Central memory CD4-positive, alpha-beta T cell (primary cell): ENCODE results near the gene DDX5.
A peak's percentile ranks its signal among the peaks of the same experiment; 100 is the strongest.
"Not testable (repeated sequence)": the region's sequence is repeated elsewhere in the genome, so short reads cannot be mapped to it uniquely, and the experiment has no call there.

Source experiments
- DNase-seq: peaks from one replicate; pipeline ENCODE4 v3.0.0; 2022

DDX5 gene

GRCh38 chr17:64491994-64492393 is 14.1 kb downstream of the DDX5 start:
- DNase-seq: no peak

GRCh38 chr17:64491034-64491860 is 14.8 kb downstream of the DDX5 start:
- DNase-seq: peak; percentile 32

GRCh38 chr17:64488301-64488700 is 17.8 kb downstream of the DDX5 start:
- DNase-seq: no peak

DNA sequence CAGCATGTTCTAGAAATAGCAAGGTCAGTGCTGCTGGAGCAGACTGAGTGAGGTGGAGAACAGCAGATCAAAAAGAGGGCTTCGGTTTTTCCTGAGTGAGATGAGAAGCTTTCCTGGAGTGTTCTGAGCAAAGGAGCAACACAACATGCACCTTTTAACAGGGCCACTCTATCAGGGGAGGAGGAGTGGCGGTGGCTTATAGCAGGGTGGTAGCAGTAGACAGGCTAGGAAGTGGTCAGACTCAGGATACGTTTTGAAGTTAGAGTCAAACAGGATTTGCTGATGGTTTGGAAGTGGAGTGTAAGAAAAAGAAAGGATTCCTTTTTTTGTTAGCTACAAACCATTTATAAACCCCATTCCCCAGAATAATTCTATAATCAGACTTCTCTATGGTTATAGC is 21.7 kb downstream of the DDX5 start:
- no peak for DNase-seq

DNA sequence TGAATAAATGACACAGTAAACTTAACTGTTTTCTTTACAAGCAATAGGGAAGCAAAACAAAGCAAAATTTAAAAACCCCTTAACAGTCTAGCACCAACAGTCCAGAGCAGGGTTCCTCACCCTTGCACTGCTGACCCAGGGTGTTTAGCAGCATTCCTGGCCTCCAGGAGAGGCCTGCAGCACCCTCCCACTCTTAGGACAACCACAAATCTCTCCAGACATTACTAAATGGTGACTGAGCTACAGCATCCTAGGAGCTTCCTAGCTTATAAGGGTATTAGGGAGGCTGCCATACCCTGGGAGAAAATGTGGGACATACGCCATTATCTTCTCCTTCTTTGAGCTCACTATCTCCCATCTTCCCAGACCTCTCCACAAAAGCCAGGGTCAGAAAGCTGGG is 25.1 kb downstream of the DDX5 start:
- no peak for DNase-seq

DNA sequence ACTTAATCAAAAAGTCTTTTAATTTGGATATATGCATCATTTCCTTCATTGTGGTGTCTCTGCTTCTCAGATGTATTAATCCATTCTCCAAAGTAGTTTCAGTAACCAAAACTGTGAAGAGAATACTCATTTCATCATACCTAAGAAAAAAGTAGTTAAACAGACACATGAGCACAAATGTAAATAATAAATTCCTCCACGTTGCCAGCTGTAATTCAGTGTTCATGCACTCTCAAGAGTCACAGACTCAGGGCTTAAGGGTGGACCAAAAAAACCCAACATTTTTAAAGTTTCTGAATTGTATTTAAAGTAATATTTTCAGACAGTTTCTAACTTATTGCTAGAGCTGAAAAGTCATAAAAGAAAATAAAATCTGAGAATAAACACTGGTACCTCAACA is 28.2 kb downstream of the DDX5 start:
- no peak for DNase-seq

- no peak for DNase-seq
Measured at GRCh38 chr17:64472564-64472963, 33.5 kb downstream of the DDX5 start.

GRCh38 chr17:64471440-64471839 is 34.6 kb downstream of the DDX5 start:
- DNase-seq: no peak

DNA sequence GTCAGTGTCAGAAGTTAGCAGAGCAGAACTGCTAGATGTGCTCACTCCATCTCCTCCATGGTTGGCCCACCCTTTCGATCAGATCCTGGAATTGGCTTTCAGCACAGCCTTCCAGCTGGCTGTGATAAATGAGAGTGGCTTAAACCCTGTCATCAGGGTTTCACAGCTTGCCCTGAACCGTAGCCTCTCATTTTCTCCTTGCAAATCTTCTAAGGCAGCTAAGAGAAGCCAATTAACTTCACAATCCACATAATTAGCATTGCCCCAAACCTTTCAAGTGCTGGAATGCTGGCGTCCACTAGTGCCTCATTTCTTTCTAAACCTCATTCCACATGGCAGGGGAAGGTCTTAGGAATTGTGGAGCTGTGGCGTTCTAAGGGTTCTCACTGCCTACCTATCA is 35.5 kb downstream of the DDX5 start:
- no peak for DNase-seq

DNA sequence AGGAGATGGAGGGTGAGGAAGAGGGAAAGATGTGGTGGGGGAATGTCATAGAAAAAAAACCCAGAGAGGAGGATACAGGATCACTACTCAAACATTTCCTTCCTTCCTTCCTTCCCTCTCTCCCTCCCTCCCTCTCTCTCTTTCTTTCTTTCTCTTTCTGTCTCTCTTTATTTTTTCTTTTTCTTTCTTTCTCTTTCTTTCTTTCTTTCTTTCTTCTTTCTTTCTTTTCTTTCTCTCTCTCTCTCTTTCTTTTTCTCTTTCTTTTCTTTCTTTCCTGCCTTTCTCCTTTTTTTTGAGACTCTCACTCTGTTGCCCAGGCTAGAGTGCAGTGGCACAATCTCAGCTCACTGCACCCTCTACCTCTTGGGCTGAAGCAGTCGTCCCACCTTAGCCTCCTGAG is 39.3 kb downstream of the DDX5 start:
- not testable (repeated sequence) for DNase-seq

DNA sequence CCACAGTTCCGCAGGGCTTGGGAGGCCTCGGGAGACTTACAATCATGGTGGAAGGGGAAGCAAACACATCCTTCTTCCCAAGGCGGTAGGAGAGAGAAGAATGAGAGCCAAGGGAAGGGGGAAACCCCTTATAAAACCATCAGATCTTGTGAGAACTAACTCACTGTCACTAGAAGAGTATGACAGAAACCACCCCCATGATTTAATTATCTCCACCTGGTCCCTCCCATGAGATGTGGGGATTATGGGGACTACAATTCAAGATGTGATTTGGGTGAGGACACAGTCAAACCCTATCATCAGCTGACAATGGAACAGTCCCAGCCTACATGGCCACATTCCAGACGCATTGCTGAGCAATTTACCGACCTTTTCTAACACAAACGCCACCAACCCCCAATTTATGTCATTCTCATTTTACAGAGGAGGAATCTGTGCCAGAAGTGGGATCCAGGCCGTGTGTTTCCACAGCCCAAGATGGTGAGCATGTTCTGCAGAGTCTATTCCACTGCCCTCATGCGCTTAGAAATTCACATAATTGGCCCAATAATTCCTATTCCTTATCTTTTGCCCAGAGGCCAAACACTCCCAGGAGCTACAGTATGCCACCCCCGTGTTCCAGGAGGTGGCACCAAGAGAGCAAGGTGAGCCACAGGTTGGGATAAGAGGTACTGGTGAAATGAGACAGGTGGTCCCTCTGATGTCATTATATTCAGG is 39.9 kb downstream of the DDX5 start:
- no peak for DNase-seq

DNA sequence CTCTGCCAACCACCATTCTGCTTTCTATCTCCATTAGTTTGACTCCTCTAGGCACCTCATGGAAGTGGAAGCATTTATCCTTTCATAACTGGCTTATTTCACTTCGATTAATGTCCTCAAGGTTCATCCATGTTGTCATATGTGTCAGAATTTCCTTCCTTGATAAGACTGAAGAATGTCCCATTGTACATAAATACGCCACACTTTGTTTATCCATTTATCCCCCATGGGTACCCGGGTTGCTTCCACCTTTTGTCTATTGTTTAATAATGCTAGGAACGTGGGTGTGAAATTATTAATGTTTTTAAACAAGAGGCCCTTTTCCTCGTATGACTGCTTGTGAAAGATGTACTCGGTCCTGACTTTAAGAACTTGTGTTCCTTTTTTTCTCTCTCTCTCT is 44.3 kb downstream of the DDX5 start:
- no peak for DNase-seq

DNA sequence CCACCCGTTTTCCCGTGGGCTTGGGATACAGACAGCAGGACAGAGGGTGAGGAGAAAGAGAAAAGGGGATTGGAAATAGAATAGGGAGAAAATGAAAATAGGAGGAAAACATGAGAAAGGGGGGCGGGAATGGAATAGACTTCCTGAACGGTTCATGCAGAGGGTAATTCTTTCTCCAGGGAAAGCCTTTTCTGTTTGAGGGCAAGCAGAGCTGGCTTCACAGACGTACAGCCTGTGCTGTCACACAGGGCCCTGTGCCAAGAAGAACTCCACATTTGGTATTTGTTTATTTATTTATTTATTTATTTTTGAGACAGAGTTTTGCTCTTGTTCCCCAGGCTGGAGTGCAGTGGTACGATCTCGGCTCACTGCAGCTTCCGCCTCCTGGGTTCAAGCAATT is 45.1 kb downstream of the DDX5 start:
- no peak for DNase-seq

- not testable (repeated sequence) for DNase-seq
Measured at GRCh38 chr17:64459818-64460217, 46.3 kb downstream of the DDX5 start.

- no peak for DNase-seq
Measured at GRCh38 chr17:64459284-64459747, 46.8 kb downstream of the DDX5 start.

DNA sequence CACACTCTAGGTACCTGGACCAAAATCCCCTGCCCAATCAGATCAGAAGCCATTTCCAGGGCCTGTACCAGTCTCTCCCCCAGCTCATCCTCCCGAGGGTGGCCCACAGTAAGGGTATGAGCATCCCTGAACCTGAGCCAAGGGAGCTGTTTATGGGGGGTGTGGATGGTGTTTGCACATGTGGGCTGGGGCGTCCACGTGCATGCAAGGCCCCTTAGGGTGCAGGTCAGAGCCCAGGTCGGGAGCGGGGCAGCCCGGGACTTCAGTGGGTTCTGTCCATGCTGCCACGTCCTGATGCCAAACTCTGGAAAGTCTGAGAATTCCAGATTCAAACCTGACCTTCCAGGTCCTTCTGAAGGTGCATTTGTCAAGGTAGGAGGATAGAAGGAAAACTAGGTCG is 47.3 kb downstream of the DDX5 start:
- DNase-seq: no peak

DNA sequence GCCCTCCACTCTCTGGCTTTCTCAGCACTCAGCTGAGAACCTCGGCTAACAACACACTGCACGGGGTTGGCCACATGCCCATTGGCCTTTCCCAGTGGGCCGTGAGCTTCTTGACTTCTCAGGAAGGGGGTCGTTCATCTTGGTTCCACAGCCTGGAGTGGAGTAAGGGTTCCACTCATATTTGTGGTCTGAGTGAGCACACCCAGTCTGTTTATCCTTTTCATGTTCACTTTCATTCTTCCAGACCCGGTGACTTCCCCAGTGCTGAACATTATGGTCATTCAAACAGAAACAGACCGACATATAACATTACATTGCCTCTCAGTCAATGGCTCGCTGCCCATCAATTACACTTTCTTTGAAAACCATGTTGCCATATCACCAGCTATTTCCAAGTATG is 48.9 kb downstream of the DDX5 start:
- DNase-seq: no peak

- peak; percentile 2 for DNase-seq
Measured at GRCh38 chr17:64455993-64456885, 49.9 kb downstream of the DDX5 start.

- no peak for DNase-seq
Measured at GRCh38 chr17:64449545-64449944, 56.5 kb downstream of the DDX5 start.

- no peak for DNase-seq
Measured at GRCh38 chr17:64448665-64449512, 57.2 kb downstream of the DDX5 start, which contains the start of gene MILR1. Gene MILR1, plus strand, starts transcription at chr17:64449115. Its CDS starts 54 bp downstream, at chr17:64449169.
